ENCODE measurements around the gene MRTFB. TPM values are rescaled to one million over a fixed set of nuclear protein-coding genes. Genes with fewer than 3 reads are reported as not detected.

Gene MRTFB
- total and polyA plus RNA-seq, 2 of the 13 experiments (the other 11 are each of a cell fraction or from before 2014, with no cell fraction given): 11.4 to 14.0 TPM

DNA sequence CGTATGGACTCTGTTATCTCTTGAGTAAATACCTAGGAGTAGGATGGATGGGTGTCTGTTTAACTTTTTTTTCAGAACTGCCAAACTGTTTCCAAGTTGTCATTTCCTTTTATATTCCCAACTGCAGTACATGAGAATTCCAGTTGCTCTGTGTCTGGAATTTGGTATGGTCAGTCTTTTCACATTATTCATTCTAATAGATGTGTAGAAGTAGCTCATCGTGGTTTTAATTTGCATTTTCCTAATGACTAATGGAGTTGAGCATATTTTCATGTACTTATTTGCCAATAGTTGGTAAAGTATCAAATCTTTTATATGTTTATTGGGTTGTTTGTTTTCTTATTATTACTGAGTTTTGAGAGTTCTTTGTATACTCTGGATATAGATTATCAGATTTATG lies 27.0 kb downstream of the MRTFB start:
- no TSS peak for BruUV-seq (replicated peaks)
- Histone ChIP-seq H4K20me1 (ENCODE audit: insufficient read depth, low read length) (no peaks in the 10 kb centered on the region), H3K4me2 (ENCODE audit: low read depth, low read length) (0 out of 2 replicates have a peak overlapping the region, but pooled peaks have one; percentile 9), H2AFZ (ENCODE audit: low read length) (no peak overlapping the region), H3K27ac (ENCODE audit: extremely low read length, insufficient read depth, low read length) (peak overlapping the region; percentile 22), H3K4me1 (ENCODE audit: insufficient read depth, low read length) (peaks cover 49% of the 10 kb centered on the region), H3K36me3 (replicated peaks in 1 of 2; ENCODE audit: control insufficient read depth in 1 of 2, insufficient read depth in 2 of 2, low read length in 2 of 2) (no peaks in the 10 kb centered on the region), H3K27me3 (ENCODE audit: control insufficient read depth in 1 of 2, insufficient read depth in 2 of 2, low read length in 2 of 2) (no peaks in the 10 kb centered on the region), H3K79me2 (ENCODE audit: insufficient read depth, low read length) (peaks cover 47% of the 10 kb centered on the region), H3K9ac (ENCODE audit: insufficient read depth, low read depth, low read length) (no peak overlapping the region), H3K9me3 (ENCODE audit: low read length) (no peaks in the 10 kb centered on the region), H3K4me3 (replicated peaks in 1 of 3; ENCODE audit: insufficient read depth in 1 of 3, low read depth in 2 of 3, low read length in 3 of 3) (no peak overlapping the region)
- ChIA-PET CTCF (ENCODE audit: low intra/inter-chr PET ratio, low total read pairs) (no interaction called here), POLR2A (no interaction called here)
- DNase-seq (ENCODE audit: low spot score) (no peak), FAIRE-seq (no peak), ATAC-seq (no peak)
- in situ Hi-C loops (cut with HindIII; ENCODE audit: extremely low pct_ligation_motif_present, low pct_unique_long_range_greater_than_20kb) (no loop called here), intact Hi-C loops (cut with micrococcal nuclease; ENCODE audit: unreplicated experiment) (no loop called here)
- 60% methylated on average over 2 of the region's 2 CpGs for WGBS (ENCODE audit: low lambda C conversion rate)
- TF ChIP-seq CENPX (CRISPR knock-in tag; IDR thresholded peaks at IDR 0.05) (no peak), DMAP1 (CRISPR knock-in tag; IDR thresholded peaks at IDR 0.05) (no peak), ZNF496 (CRISPR knock-in tag; IDR thresholded peaks at IDR 0.05; ENCODE audit: insufficient replicate concordance) (no peak), GZF1 (CRISPR knock-in tag; IDR thresholded peaks at IDR 0.05) (no peak), ZNF776 (CRISPR knock-in tag; IDR thresholded peaks at IDR 0.05) (no peak), ZNF841 (CRISPR knock-in tag; IDR thresholded peaks at IDR 0.05; ENCODE audit: borderline replicate concordance) (no peak), ASH2L (IDR thresholded peaks at IDR 0.05; ENCODE audit: insufficient read length, low read depth, low read length) (peak; percentile 30), LCORL (IDR thresholded peaks at IDR 0.05) (no peak), LCORL (CRISPR knock-in tag; IDR thresholded peaks at IDR 0.05) (0 out of 2 replicates have a peak, but pooled peaks have one; percentile 20), SP2 (CRISPR knock-in tag; IDR thresholded peaks at IDR 0.05) (no peak)
- TF ChIP-seq, protein P1, sequence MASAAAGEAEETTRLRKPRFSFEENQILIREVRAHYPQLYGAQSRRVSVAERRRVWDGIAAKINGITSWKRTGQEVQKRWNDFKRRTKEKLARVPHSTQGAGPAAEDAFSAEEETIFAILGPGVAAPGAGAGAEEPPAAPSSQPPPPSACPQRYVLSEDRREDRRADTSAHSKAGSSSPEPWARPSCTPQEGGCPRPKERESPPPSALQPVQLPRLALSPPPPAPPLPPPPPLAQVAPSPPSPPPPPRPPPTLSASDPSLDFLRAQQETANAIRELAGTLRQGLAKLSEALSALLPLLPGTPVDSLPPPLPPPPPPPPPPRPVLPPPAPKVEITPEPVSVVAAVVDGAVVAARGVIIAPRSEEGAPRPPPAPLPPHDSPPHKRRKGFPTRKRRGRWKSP (CRISPR knock-in tag; IDR thresholded peaks at IDR 0.05): no peak
- TF ChIP-seq, protein P2, sequence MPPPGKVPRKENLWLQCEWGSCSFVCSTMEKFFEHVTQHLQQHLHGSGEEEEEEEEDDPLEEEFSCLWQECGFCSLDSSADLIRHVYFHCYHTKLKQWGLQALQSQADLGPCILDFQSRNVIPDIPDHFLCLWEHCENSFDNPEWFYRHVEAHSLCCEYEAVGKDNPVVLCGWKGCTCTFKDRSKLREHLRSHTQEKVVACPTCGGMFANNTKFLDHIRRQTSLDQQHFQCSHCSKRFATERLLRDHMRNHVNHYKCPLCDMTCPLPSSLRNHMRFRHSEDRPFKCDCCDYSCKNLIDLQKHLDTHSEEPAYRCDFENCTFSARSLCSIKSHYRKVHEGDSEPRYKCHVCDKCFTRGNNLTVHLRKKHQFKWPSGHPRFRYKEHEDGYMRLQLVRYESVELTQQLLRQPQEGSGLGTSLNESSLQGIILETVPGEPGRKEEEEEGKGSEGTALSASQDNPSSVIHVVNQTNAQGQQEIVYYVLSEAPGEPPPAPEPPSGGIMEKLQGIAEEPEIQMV (CRISPR knock-in tag; IDR thresholded peaks at IDR 0.05; ENCODE audit: low read depth): no peak
- TF ChIP-seq, protein P3, sequence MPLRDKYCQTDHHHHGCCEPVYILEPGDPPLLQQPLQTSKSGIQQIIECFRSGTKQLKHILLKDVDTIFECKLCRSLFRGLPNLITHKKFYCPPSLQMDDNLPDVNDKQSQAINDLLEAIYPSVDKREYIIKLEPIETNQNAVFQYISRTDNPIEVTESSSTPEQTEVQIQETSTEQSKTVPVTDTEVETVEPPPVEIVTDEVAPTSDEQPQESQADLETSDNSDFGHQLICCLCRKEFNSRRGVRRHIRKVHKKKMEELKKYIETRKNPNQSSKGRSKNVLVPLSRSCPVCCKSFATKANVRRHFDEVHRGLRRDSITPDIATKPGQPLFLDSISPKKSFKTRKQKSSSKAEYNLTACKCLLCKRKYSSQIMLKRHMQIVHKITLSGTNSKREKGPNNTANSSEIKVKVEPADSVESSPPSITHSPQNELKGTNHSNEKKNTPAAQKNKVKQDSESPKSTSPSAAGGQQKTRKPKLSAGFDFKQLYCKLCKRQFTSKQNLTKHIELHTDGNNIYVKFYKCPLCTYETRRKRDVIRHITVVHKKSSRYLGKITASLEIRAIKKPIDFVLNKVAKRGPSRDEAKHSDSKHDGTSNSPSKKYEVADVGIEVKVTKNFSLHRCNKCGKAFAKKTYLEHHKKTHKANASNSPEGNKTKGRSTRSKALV (CRISPR knock-in tag; IDR thresholded peaks at IDR 0.05): no peak
- TF ChIP-seq, protein P4, sequence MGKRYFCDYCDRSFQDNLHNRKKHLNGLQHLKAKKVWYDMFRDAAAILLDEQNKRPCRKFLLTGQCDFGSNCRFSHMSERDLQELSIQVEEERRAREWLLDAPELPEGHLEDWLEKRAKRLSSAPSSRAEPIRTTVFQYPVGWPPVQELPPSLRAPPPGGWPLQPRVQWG (CRISPR knock-in tag; IDR thresholded peaks at IDR 0.05; ENCODE audit: borderline replicate concordance, low read depth): no peak
- TF ChIP-seq, protein P5, sequence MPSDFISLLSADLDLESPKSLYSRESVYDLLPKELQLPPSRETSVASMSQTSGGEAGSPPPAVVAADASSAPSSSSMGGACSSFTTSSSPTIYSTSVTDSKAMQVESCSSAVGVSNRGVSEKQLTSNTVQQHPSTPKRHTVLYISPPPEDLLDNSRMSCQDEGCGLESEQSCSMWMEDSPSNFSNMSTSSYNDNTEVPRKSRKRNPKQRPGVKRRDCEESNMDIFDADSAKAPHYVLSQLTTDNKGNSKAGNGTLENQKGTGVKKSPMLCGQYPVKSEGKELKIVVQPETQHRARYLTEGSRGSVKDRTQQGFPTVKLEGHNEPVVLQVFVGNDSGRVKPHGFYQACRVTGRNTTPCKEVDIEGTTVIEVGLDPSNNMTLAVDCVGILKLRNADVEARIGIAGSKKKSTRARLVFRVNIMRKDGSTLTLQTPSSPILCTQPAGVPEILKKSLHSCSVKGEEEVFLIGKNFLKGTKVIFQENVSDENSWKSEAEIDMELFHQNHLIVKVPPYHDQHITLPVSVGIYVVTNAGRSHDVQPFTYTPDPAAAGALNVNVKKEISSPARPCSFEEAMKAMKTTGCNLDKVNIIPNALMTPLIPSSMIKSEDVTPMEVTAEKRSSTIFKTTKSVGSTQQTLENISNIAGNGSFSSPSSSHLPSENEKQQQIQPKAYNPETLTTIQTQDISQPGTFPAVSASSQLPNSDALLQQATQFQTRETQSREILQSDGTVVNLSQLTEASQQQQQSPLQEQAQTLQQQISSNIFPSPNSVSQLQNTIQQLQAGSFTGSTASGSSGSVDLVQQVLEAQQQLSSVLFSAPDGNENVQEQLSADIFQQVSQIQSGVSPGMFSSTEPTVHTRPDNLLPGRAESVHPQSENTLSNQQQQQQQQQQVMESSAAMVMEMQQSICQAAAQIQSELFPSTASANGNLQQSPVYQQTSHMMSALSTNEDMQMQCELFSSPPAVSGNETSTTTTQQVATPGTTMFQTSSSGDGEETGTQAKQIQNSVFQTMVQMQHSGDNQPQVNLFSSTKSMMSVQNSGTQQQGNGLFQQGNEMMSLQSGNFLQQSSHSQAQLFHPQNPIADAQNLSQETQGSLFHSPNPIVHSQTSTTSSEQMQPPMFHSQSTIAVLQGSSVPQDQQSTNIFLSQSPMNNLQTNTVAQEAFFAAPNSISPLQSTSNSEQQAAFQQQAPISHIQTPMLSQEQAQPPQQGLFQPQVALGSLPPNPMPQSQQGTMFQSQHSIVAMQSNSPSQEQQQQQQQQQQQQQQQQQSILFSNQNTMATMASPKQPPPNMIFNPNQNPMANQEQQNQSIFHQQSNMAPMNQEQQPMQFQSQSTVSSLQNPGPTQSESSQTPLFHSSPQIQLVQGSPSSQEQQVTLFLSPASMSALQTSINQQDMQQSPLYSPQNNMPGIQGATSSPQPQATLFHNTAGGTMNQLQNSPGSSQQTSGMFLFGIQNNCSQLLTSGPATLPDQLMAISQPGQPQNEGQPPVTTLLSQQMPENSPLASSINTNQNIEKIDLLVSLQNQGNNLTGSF (CRISPR knock-in tag; IDR thresholded peaks at IDR 0.05): no peak

Data from HepG2 (cell line).